Ammon's horn (tissue), 1 donor: Measurements from ENCODE around the gene PRSS48.
"Not testable (repeated sequence)": the region's sequence is repeated elsewhere in the genome, so short reads cannot be mapped to it uniquely, and the experiment has no call there.

Source experiments
- DNase-seq: peaks from one replicate; pipeline ENCODE4 v3.0.0-alpha.2; 2016; ENCODE audit warnings: low spot score

Gene PRSS48

GRCh38 chr4:151318307-151319006, 41.5 kb downstream of the PRSS48 start:
- no peak for DNase-seq

GRCh38 chr4:151319490-151319889, 42.5 kb downstream of the PRSS48 start:
- DNase-seq: no peak

GRCh38 chr4:151321586-151321985, 44.6 kb downstream of the PRSS48 start:
- no peak for DNase-seq

- DNase-seq: not testable (repeated sequence)
Observed at GRCh38 chr4:151322161-151322560, 45.2 kb downstream of the PRSS48 start.

GRCh38 chr4:151322570-151322969, 45.6 kb downstream of the PRSS48 start:
- no peak for DNase-seq

- DNase-seq: no peak
Observed at GRCh38 chr4:151323667-151324066, 46.7 kb downstream of the PRSS48 start.

GRCh38 chr4:151324124-151324751, 47.3 kb downstream of the PRSS48 start:
- DNase-seq: peak; percentile 6

- DNase-seq: peak; percentile 48
Observed at GRCh38 chr4:151324752-151325110, 47.8 kb downstream of the PRSS48 start.

- DNase-seq: peak; percentile 62
Observed at GRCh38 chr4:151325111-151325948, 48.4 kb downstream of the PRSS48 start, which contains the start of gene SH3D19. SH3D19 (minus strand) TSS chr4:151325605; CDS start chr4:151325352, 253 bp downstream.

- DNase-seq: no peak
Observed at GRCh38 chr4:151325949-151326246, 48.9 kb downstream of the PRSS48 start.

GRCh38 chr4:151329217-151330007, 52.5 kb downstream of the PRSS48 start:
- no peak for DNase-seq

- no peak for DNase-seq
Observed at GRCh38 chr4:151331276-151332042, 54.5 kb downstream of the PRSS48 start.

- DNase-seq: no peak
Observed at GRCh38 chr4:151339467-151339866, 62.5 kb downstream of the PRSS48 start.

GRCh38 chr4:151340751-151341385, 63.9 kb downstream of the PRSS48 start:
- DNase-seq: no peak
